SIG-M5 (cell line): ENCODE data around the gene GAL.

Experiments used
- DNase-seq: peaks from one replicate; lab custom pipeline; 2025; lab: John Stamatoyannopoulos, UW

The GAL gene

DNA sequence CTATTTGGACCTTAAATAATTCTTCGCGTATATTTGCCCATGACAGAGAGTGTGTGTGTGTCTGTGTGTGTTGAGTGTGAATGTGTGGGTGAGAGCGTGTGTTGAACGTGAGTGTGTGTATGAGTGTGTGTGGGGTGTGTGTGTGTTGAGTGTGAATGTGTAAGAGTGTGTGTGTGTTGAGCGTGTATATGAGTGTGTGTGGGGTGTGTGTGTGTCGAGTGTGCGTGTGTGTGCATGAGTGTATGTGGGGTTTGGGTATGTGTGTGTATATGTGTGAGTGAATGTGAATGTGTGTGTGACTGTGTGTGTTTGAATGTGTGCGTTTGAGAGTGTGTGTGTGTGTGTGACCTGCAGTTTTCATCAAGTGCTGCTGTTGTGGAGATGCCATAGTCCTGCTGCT, 26.8 kb downstream of the GAL start:
- no peak for DNase-seq

DNA sequence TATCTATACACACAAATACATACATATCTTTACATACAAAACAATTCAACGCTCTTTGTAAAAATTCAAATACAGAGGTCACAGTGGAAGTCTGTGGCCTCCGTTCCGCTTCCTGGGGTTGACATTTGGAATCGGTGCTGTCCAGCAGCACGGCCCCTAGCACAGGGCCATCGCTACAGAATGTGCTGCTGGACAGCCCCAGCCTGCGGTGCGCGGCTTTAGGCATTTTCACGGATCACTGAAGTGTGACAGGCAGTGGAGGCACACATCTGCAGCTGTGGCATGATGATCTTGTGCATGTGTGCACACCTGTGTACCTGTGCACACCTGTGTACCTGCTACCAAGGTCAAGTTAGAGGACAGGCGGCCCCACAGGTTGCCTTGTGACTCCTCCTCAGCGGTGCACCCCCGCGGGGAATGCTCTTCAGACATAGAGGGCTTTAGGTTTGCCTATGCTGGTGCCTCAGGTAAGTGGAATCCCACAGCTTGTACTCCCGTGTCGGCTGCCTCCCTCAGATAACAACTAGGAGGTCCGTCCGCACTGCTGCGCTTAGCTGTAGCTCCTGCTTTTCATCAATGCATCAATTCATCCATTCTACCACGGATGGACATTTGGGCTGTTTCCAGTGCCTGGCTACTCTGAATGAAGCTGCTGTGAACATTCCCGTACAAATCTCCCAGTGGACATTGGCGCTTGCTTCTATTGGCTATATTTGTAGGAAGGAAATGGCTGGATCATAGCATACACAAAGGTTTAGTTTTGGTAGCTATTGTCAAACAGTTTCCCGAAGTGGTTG, 29.9 kb downstream of the GAL start:
- DNase-seq: no peak

DNA sequence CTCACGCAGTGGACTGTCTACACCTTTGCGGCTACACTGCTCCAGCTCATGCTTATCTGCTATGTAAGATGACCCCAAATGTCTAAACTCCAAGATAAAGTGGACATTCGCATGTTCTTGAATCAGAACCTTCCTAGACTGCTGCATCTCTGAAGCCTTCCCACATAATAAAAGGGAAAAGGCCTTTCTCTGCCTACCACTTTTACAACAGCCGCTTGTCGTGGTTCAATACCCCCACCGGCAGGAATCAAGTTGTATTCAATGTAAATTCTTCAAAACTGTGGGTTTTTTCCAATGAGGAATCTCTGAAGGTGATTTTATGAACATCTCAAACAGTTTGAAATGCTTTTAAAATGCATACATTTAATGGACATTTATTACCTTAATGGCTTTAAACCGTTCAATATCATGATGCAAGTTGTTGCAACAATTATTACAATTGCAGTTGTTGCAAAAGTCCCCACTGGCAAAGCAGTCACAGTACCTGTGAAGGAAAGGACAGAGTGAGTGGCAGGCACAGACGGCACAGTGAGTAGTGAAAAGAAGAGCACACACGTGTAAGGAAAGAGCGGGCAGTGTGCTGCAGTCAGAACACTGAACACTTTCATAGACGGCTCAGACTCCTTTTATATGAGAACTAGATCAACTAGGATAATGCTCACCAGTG, 31.2 kb downstream of the GAL start:
- DNase-seq: no peak

- DNase-seq: no peak
These were observed 36.7 kb downstream of the GAL start for GRCh38 chr11:68721075-68721474.

DNA sequence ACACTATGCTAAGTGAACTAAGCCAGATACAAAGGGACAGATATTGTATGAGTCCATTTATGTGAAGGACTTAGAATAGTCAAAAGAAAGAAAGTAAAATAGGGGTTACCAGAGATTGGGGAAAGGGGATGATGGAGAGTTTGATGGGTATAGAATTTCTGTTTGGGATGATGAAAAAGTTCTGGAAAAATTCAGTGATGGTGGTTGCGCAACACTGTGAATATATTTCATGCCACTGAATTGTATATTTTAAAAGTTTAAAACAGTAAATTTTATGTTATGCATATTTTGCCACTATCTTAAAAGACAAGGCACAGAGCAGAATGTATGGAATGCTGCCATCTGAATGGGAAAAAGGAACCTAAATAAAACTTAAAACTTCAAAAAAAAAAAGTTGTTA, 37.8 kb downstream of the GAL start:
- no peak for DNase-seq

- no peak for DNase-seq
These were observed 39.9 kb downstream of the GAL start for GRCh38 chr11:68724293-68724692.

DNA sequence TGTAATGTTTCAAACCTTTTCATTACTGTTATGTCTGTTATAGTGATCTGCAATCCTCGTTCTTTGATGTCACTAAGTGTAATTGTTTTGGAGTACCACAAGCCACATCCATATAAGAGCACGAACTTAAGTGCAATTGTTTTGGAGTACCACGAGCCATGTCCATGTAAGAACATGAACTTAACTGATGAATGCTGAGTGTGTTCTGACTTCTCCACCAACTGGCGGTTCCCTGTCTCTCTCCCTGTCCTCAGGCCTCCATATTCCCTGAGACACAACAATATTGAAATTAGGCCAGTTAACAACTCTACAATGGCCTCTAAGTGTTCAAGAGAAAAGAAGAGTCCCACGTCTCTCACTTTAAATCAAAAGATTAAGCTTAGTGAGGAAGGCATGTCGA, 43.4 kb downstream of the GAL start:
- DNase-seq: no peak

DNA sequence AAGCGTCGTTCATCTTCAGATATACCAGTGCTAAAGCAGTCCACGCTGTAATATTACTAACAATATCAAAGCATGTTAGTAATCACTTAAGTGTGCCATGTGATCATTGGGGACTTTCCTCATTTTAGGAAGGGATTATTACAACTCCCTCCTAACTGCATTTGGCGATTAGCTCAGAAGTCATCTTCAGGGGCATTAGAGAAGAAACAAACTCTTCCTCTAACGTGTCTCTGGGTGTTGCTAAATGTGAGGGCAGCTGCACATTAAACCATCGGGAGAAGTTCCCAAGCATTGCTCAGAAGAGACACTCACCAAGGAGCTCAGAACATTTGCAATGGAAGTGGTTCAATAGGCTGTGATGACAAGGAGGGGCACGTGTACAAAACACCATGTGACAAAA, 49.8 kb downstream of the GAL start:
- DNase-seq: no peak

- DNase-seq: no peak
These were observed 50.8 kb downstream of the GAL start for GRCh38 chr11:68735125-68735524.

- no peak for DNase-seq
These were observed 51.3 kb downstream of the GAL start for GRCh38 chr11:68735646-68736045.
